Body of pancreas (tissue), 4 donors: Measurements from ENCODE around the gene CKAP4.

ENCODE experiments used
- CTCF ChIP-seq, 7 experiments: fragments of 450-650 bp in 4 of 7; fragments of 200-600 bp in 3 of 7; sonication (generic) in 3 of 7; IDR thresholded peaks; one replicate each; pipeline ENCODE4 v1.5.1; 2016 to 2019; ENCODE audit warnings: antibody characterized with exemption in 7 of 7
- POLR2A ChIP-seq, 3 donors: fragments of 450-650 bp; IDR thresholded peaks; one replicate each; pipeline ENCODE4 v1.6.1; 2016; ENCODE audit warnings: antibody characterized with exemption in 3 of 3, mild to moderate bottlenecking in 2 of 3

- TF ChIP-seq CTCF (IDR thresholded peaks at IDR 0.05) (no peak), POLR2A (IDR thresholded peaks at IDR 0.05) (no peak)
Measured at GRCh38 chr12:106291342-106291741, 43.5 kb upstream of the CKAP4 start.
